ENCODE results near the gene AMZ2. TPM values are rescaled to one million over a fixed set of nuclear protein-coding genes. Genes with fewer than 3 reads are reported as not detected.

The AMZ2 gene
- total RNA-seq, 1 donor from 2014 or later: 55.4 TPM

DNA sequence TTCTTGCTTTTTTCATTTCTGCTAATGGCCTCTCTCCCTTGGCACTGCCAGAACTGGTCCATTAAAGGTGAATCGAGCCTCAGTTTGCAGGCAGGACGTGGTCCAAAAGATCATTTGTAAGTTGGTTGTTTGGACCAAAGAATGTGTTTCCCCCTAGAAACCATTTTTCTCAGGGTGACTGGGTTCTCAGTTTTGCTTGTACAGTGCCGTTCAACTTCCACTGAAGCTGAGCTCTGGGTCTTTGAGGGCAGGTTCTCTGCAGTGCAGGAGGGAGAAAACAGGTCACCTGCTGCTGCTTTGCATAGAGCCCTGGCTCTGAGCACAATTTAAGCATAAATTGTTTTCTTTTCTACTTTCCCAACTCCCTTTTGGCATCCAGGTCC lies 9.0 kb upstream of the AMZ2 start:
- DNase-seq (no peak), ATAC-seq (ENCODE audit: low read depth) (no peak)
- Mint-ChIP-seq H3K27me3 (no peaks in the 10 kb centered on the region), H3K36me3 (ENCODE audit: low read depth) (peaks cover 6% of the 10 kb centered on the region), H3K27ac (peak overlapping the region; percentile 99), H3K9me3 (no peaks in the 10 kb centered on the region), H3K4me3 (peak overlapping the region; percentile 60), H3K4me1 (peaks cover 70% of the 10 kb centered on the region)
- ChIA-PET POLR2A (interaction anchor here (1.3 to 8.4 kb wide), 7 partner anchors 10 to 50 kb away, joined by 5 to 285 read pairs (median 29); partner anchors contain the start of genes AMZ2, ARSG and SLC16A6), CTCF (interaction anchor here (1.3 to 2.3 kb wide), 3 partner anchors 9 to 53 kb away, joined by 3 to 10 read pairs (median 3); partner anchors contain the start of genes AMZ2 and ARSG)
- TF ChIP-seq, protein P1, sequence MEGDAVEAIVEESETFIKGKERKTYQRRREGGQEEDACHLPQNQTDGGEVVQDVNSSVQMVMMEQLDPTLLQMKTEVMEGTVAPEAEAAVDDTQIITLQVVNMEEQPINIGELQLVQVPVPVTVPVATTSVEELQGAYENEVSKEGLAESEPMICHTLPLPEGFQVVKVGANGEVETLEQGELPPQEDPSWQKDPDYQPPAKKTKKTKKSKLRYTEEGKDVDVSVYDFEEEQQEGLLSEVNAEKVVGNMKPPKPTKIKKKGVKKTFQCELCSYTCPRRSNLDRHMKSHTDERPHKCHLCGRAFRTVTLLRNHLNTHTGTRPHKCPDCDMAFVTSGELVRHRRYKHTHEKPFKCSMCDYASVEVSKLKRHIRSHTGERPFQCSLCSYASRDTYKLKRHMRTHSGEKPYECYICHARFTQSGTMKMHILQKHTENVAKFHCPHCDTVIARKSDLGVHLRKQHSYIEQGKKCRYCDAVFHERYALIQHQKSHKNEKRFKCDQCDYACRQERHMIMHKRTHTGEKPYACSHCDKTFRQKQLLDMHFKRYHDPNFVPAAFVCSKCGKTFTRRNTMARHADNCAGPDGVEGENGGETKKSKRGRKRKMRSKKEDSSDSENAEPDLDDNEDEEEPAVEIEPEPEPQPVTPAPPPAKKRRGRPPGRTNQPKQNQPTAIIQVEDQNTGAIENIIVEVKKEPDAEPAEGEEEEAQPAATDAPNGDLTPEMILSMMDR (IDR thresholded peaks at IDR 0.05): no peak
- intact Hi-C loops (cut with micrococcal nuclease): loop anchor here (2.0 kb wide), 1 partner anchor 218 kb away; the partner anchor contains the start of gene WIPI1

DNA sequence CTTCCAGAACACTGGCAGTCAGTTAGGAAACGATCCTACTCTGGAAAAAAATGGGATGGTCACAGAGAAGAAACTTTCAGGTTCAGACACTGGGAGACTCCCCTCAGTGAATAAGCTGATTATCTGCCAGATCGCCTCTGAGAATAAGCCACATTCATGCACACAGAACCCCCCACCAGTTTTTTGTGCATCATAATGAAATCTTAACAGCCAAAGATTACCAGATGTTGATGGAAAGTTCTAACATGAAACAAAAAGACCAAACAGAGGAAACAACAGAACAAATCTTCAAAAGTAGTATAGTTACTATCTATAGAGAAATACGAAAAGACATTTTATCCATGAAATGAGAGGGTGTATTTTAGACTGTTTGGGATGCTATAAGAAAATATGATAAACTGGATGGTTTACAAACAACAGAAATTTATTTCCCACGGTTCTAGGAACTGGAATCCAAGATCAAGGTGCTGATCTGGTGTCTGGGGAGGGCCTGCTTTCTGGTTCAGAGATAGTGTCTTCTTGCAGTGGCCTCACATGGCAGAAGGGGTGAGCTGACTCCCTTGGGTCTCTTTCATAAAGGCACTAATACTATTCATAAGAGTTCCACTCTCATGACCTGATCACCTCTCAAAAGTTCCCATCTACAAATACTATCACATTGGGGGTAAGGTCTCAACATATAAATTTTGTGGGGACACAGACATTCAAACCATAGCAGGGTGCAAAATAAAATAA lies 8.0 kb upstream of the AMZ2 start:
- Mint-ChIP-seq H3K27ac (peak overlapping the region; percentile 99), H3K27me3 (no peaks in the 10 kb centered on the region), H3K4me1 (peaks cover 62% of the 10 kb centered on the region), H3K4me3 (peak overlapping the region; percentile 61), H3K9me3 (no peaks in the 10 kb centered on the region), H3K36me3 (ENCODE audit: low read depth) (peaks cover 7% of the 10 kb centered on the region)
- intact Hi-C loops (cut with micrococcal nuclease): loop anchor here (2.0 kb wide), 1 partner anchor 217 kb away; the partner anchor contains the start of gene WIPI1
- TF ChIP-seq, protein P1 (IDR thresholded peaks at IDR 0.05): no peak
- POLR2A ChIA-PET: interaction anchor here (1.3 to 8.4 kb wide), 4 partner anchors 10 to 50 kb away, joined by 5 to 285 read pairs (median 34); partner anchors contain the start of genes AMZ2, ARSG and SLC16A6
- DNase-seq (no peak), ATAC-seq (ENCODE audit: low read depth) (no peak)
- CTCF ChIA-PET: interaction anchor here (1.3 to 2.3 kb wide), 2 partner anchors 8 to 39 kb away, joined by 3 to 10 read pairs; partner anchors contain the start of gene AMZ2

DNA sequence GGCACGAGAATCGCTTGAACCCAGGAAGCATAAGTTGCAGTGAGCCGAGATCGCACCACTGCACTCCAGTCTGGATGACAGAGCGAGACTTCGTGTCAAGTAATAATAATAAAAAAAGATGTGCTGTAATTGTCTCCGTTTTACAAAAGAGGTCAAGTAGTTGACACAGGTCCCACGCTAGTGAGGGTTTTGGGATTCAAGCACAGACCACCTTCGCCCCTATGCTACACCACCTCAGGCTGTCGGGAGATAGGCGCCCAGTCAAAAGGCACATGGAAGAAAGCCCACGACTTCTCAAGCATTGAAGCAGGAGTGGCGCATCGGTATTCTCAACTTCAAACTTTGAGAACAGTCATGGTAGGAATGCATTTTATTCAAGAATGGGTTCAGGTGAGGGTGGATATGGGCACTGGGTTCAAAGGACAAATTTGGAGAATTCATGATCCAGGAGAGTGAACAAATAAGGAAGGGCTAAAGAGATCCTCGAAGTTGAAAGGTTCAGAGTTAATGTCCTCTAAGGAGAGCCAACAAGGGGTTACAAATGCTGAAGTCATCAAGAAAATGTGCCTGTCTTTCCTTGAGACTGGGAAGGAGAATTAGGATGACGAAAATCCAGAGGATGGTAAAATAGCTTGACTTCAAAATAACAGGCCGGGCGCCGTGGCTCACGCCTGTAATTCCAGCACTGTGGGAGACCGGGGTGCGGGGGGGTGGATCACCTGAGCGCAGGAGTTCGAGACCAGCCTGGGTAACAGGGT lies 1.4 kb upstream of the AMZ2 start:
- H3K36me3 Mint-ChIP-seq (ENCODE audit: low read depth): peaks cover 18% of the 10 kb centered on the region
- no peak for ATAC-seq (ENCODE audit: low read depth)
- TF ChIP-seq, protein P1 (IDR thresholded peaks at IDR 0.05): no peak
- peak overlapping the region; percentile 92 for H3K4me3 Mint-ChIP-seq
- no peak for DNase-seq
- H3K27ac Mint-ChIP-seq: peak overlapping the region; percentile 95
- ChIA-PET POLR2A (interaction anchor here (0.7 to 6.2 kb wide), 18 partner anchors 9 to 217 kb away, joined by 3 to 285 read pairs (median 20); partner anchors contain the start of genes ARSG, SLC16A6 and WIPI1), CTCF (interaction anchor here (2.9 to 3.0 kb wide), 2 partner anchors 8 to 41 kb away, joined by 10 to 15 read pairs; no protein-coding TSS in a partner anchor)
- no peaks in the 10 kb centered on the region for H3K27me3 Mint-ChIP-seq
- H3K9me3 Mint-ChIP-seq: no peaks in the 10 kb centered on the region
- peaks cover 50% of the 10 kb centered on the region for H3K4me1 Mint-ChIP-seq
- intact Hi-C loops (cut with micrococcal nuclease): loop anchor here (1.0 to 5.0 kb wide), 7 partner anchors 9 to 429 kb away; partner anchors contain the start of genes ARSG, PRKAR1A and SLC16A6

DNA sequence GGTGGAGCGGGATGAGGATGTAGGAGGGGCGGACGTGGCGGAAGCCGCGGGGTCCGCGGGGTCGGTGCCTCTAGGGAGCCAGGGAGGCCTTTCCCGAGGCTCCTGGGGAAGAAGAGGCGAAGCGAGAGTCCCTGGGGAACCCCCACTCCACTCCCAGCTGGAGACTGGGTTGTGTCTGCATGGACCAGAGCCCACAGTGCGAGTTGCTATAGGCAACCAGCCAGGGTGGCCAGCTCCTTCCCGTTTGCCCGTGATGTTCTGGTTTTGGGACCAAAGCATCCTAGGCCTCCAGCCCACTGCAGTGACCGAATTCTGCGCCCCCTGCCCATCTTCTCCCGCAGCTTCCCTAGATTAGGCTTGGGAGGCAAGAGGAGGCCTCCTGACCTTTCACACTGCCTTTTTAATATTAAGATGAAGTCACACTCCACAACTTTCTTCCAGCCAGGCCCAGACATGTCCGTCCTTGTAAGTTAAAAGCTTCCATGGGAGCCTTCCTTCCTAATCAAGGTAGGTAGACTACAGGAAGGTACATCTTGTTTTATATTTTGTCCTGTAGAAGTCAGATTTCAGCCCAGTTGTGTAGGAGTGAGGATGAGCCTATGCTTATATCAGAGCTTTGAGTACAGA lies 469 bp downstream of the AMZ2 start:
- TF ChIP-seq, protein P1 (IDR thresholded peaks at IDR 0.05): no peak
- ChIA-PET POLR2A (interaction anchor here (0.6 to 6.2 kb wide), 20 partner anchors 7 to 254 kb away, joined by 3 to 285 read pairs (median 19); partner anchors contain the start of genes ARSG, SLC16A6 and WIPI1), CTCF (interaction anchor here (1.0 to 3.0 kb wide), 8 partner anchors 10 to 209 kb away, joined by 3 to 15 read pairs (median 6); no protein-coding TSS in a partner anchor)
- Mint-ChIP-seq H3K27me3 (no peaks in the 10 kb centered on the region), H3K9me3 (no peaks in the 10 kb centered on the region), H3K4me3 (peak overlapping the region; percentile 92), H3K36me3 (ENCODE audit: low read depth) (peaks cover 32% of the 10 kb centered on the region), H3K27ac (peak overlapping the region; percentile 95), H3K4me1 (peaks cover 60% of the 10 kb centered on the region)
- intact Hi-C loops (cut with micrococcal nuclease): loop anchor here (1.0 to 5.0 kb wide), 5 partner anchors 10 to 431 kb away; partner anchors contain the start of genes PRKAR1A and WIPI1
- ATAC-seq (ENCODE audit: low read depth): peak; percentile 15
- no peak for DNase-seq
